Measurements from ENCODE around the gene SPOCK1. TPM values are rescaled to one million over a fixed set of nuclear protein-coding genes. Genes with fewer than 3 reads are reported as not detected.

The SPOCK1 gene
- total RNA-seq, 4 donors from 2014 or later: 22.7 to 117 (median 41.8) TPM

GRCh38 chr5:137486707-137487106 lies 12.4 kb downstream of the SPOCK1 start:
- no peak for ATAC-seq (ENCODE audit: low FRiP score)
- no peak for TF ChIP-seq CTCF (IDR thresholded peaks at IDR 0.05)
- DNase-seq (ENCODE audit: low spot score): no peak

GRCh38 chr5:137481596-137481995 lies 17.5 kb downstream of the SPOCK1 start:
- ATAC-seq (ENCODE audit: low FRiP score) (no peak), DNase-seq (ENCODE audit: low spot score) (no peak)
- no peak for TF ChIP-seq CTCF (IDR thresholded peaks at IDR 0.05)

GRCh38 chr5:137478043-137478442 lies 21.1 kb downstream of the SPOCK1 start:
- no peak for DNase-seq (ENCODE audit: low spot score)
- ATAC-seq (ENCODE audit: low FRiP score): no peak
- no peak for TF ChIP-seq CTCF (IDR thresholded peaks at IDR 0.05)

GRCh38 chr5:137470921-137471220 lies 28.3 kb downstream of the SPOCK1 start:
- TF ChIP-seq CTCF (IDR thresholded peaks at IDR 0.05): no peak
- no peak for DNase-seq (ENCODE audit: low spot score)
- ATAC-seq (ENCODE audit: low FRiP score): no peak

- TF ChIP-seq CTCF (IDR thresholded peaks at IDR 0.05): no peak
- ATAC-seq (ENCODE audit: low FRiP score) (no peak), DNase-seq (ENCODE audit: low spot score) (no peak)
Measured at GRCh38 chr5:137470111-137470920, 28.8 kb downstream of the SPOCK1 start.

- TF ChIP-seq CTCF (IDR thresholded peaks at IDR 0.05): no peak
- no peak for ATAC-seq (ENCODE audit: low FRiP score)
- no peak for DNase-seq (ENCODE audit: low spot score)
Measured at GRCh38 chr5:137466889-137467288, 32.2 kb downstream of the SPOCK1 start.

GRCh38 chr5:137465930-137466329 lies 33.2 kb downstream of the SPOCK1 start:
- no peak for TF ChIP-seq CTCF (IDR thresholded peaks at IDR 0.05)
- ATAC-seq (ENCODE audit: low FRiP score): no peak
- DNase-seq (ENCODE audit: low spot score): no peak

All from omental fat pad (tissue), 4 donors.